ENCODE results near the gene INO80C.
"Not testable (repeated sequence)": the region's sequence is repeated elsewhere in the genome, so short reads cannot be mapped to it uniquely, and the experiment has no call there.

The INO80C gene

DNA sequence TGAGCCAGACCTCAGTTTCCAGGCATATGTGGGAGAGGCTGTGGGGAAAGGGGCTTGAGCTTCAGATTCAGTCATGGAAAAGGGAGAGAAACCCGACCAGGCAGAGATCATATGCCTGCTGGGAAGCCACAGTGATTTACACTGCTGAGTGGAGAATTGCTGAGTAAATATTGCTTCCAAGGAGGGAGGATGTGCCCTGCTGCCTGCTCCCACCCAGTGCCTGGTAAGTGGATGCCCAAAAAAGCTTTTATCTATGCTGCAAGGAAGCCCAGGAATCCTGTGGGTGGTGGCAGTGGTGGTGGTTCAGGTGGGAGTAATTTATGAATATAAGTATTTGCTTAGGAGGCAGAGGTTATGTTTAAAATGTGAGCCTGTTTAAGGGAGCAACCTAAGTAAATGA lies 39.5 kb downstream of the INO80C start:
- DNase-seq: no peak

- no peak for DNase-seq
Measured at GRCh38 chr18:35457140-35457704, 40.5 kb downstream of the INO80C start.

- no peak for DNase-seq
Measured at GRCh38 chr18:35455926-35456763, 41.6 kb downstream of the INO80C start.

- no peak for DNase-seq
Measured at GRCh38 chr18:35454803-35455202, 43.0 kb downstream of the INO80C start.

GRCh38 chr18:35453065-35453464 lies 44.7 kb downstream of the INO80C start:
- DNase-seq: not testable (repeated sequence)

DNA sequence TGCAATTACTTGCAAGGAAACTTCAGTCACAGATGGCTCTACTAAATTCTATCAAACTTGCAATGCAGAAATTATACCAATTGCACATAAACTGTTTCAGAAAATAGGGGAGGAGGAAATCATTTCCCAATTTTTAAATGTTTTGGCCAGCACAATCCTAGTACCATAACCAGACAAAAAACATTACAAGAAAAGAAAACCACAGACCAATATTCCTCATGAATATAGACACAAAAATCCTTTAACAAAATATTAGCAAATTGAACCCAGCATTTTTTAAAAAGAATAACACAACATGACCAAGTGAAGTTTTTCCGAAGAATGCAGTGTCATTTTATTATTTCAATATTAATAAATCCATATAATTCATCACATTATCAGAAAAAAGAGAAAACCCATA lies 45.8 kb downstream of the INO80C start:
- DNase-seq: no peak

GRCh38 chr18:35451032-35451431 lies 46.7 kb downstream of the INO80C start:
- DNase-seq: no peak

DNA sequence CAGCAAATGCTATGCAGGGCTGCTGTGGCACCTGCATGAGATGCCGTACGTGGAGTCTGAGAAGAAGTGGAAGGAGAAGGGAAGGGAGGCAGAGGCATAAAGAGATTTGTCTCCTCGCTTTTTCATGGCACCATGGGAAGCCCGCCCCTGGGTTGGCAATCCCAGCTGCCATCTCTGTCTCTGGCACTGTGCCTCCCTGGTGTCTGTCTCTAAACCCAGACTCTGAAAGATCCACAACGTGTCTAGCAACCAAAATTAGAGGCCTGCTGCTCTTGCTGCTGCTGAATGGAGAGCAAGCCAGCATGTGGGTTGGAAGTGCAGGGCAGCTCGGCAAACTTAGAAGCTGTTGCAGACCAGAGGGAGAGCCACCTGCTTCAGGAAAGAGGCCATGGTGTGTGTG lies 53.1 kb downstream of the INO80C start:
- DNase-seq: no peak

DNA sequence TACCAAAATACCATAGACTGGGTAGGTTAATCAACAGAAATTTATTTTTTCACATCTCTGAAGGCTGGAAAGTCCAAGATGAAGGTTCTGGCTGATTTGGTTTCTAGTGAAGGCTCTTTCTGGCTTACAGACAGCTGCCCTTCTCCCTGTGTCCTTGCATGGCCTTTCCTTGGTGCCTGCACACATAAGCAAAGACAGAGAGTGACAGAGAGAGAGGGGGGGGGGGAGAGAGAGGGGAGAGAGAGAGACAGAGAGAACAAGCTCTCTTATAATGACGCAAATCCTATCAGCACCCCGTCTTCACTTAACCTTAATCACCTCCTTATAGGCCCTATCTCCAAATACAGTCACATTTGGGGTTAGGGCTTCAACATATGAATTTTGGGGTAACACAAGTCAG lies 53.9 kb downstream of the INO80C start:
- DNase-seq: no peak

DNA sequence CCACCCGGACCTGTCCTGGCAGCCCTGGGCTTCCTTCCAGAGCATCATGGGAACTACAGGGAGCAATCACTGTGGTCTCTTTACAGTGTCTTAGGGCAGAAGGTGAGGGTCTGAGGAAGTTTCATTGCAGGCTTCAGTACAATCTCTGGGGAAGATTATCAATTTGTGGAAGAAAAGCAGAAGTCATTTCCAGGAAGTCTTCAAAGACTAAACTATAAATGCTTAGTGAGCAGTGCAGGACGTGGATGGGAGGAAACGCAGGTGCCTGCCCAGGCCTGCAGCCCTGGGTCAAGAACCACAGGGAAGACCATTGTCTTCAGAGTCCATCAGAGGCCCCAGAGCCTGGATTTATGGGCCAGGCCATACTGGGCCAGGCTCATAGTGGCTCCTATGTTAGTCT lies 54.3 kb downstream of the INO80C start:
- no peak for DNase-seq

DNA sequence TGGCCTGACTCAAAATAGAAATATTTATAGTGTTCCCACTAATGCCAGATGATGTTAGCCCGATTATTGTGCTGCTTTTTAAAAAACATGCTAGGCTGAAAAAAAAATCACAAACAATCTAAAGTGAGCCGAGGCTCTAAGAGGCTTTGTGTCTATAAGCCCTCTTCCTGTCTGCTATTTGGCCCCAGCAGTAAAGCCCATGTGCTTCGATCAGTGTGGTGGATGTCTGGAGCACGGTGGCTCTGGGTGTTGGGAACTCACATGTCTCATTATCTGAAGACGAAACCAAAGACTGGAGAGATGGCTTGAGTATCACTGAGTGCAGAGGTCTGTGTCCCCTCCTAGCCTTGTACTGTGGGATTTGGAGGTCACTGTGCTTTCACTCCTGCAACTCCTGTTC lies 55.1 kb downstream of the INO80C start:
- DNase-seq: no peak

- no peak for DNase-seq
Measured at GRCh38 chr18:35441857-35442595, 55.7 kb downstream of the INO80C start.

DNA sequence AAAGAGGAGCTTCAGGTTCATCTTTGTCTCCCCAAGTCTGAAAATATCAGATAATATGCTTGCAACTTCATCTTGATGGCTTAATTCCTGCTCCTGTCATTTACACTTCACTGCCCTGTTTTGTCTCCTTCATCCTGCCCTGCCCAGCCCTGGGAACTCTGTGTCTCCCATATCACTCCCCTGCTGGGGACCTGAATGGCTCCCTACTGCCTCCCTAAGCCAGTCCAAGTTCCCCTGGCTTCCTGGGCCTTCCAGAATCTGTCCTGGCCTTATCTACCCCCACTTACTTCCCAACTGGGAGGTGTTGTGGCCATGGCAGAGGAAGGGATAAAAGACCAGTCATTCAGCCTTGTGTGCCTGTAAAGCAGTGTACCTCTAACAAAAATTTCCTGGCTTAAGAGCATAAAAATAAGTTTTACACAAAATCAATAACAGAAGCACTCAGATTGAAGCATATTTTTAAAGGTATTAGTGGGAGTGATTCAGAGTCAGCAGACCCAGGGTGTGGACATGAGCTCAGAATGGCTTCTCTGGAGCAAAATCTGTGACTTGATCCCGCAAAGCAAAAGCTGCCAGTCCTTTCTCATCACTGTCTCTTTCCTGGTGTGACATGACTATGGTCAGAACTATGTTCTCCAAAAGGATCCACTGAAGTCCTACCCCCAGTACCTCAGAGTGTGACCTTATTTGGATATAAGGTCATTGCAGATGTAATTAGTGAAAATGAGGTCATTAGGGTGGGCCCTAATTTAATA lies 59.1 kb downstream of the INO80C start:
- no peak for DNase-seq

DNA sequence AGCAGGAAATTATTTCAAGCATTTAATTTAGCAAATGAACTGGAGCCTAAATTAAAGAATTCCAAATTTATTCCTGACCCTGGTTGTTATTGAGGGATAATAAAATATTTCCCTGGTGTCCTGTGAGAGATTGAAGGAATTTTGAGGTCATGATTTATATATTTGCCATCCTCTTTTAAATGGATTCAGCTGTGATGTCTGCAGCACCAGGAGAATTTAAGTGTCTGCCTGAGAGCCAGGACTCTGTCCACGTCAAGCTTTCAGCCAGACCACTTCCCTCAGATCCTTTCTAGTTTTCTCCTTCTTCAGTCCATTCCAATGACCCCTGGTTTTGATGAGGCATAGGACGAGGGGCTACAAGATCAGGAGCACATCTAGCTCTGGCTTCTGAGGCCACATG lies 59.9 kb downstream of the INO80C start:
- DNase-seq: no peak

DNA sequence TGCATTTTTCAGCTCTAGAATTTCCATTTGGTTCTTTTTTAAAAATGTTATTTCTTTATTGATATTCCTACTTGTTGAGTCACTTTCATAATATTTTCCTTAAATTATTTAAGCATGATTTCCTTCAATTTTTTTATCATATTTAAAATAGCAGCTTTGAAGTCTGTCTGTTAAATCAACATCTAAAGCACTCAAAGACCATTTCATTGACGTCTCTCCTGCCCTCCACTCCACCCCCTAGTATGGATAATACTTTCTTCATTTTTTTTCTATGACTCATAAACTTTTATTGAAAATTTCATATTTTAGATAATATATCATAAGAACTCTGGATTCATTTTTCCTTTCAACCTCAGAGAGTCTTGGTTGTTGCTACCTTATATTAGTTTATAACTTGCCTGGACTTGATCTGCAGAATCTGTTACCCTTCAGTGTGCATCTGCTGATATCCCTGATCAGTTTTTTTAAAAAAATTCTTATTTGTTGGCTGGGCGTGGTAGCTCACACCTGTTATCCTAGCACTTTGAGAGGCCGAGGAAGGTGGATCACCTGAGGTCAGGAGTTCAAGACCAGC lies 61.6 kb downstream of the INO80C start:
- no peak for DNase-seq

GRCh38 chr18:35435401-35435800 lies 62.4 kb downstream of the INO80C start:
- no peak for DNase-seq

DNA sequence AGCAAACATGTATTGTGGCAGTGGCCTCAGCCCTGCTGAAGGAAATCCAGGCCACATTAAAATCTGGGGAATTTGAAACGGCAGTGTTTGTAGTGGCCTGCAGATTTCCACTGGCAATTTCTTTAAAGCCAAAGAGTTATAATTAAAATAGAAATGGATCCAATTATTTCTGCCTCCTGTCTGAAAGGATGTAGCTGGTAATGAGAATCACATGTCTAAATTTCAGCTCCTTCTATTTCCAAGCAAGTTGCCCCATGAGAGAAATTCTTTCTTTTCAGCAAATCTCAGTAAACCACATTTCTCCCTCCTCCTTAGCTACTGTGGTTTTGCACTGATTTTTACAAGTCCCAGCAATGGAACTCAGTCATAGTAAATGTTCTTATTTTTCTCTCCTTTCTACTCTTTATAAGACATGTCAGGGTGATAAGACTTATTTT lies 65.2 kb downstream of the INO80C start:
- no peak for DNase-seq

- no peak for DNase-seq
Measured at GRCh38 chr18:35431374-35431741, 66.4 kb downstream of the INO80C start.

DNA sequence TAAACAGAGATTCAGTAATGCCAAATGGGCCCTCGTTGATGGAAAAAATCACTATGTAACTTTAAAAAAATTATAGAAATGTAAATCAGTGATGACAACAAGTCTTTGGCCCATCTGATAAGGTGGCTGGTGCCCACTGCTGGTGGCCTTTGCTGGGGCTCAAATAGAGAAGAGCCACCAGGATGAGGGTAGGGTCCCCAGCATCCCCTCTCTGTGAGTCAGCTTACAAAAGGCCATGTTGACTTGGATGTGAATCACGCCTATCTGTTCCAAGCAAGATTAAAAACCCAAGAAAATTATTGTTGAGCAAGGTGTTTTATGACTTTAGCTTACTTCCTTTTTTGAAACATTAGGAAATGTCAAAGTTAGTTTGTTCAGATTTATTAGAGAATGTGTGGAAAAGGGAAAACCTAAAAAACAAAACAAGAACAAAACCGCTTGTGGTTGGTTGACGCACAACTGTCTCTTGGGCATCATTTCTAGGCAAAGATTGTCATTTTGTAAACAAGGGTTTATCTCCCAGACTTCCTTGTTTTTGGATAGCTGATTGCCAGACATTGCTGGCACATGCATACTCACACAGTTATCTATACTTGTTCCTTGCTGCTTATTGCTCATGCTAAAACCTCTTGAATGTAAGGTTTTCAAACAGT lies 66.9 kb downstream of the INO80C start:
- no peak for DNase-seq

- no peak for DNase-seq
Measured at GRCh38 chr18:35426786-35427185, 71.0 kb downstream of the INO80C start.

- DNase-seq: no peak
Measured at GRCh38 chr18:35424356-35424755, 73.4 kb downstream of the INO80C start.

GRCh38 chr18:35422237-35422636 lies 75.5 kb downstream of the INO80C start:
- no peak for DNase-seq

Data from activated CD4-positive, alpha-beta T cell treated with anti-CD3 and anti-CD28 coated beads for 48 hours (primary cell).